Measurements from ENCODE around the gene OLA1.

Gene OLA1

DNA sequence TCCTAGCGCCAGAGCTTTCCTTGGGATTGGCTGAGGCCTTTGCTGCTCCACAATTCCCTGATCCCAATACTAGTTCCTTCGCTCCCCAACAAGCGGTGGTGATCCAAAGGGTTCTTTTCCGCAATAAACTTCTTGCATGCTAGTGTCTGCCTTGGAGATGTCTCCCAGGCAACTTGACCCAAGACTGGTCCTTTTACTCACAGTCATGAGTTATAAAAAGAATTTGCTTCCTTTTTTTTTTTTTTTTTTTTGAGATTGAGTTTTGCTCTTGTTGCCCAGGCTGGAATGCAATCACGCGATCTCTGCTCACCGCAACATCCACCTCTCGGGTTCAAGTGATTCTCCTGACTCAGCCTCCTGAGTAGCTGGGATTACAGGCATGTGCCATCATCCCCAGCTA is 193.4 kb downstream of the OLA1 start:
- TF ChIP-seq, protein P1, sequence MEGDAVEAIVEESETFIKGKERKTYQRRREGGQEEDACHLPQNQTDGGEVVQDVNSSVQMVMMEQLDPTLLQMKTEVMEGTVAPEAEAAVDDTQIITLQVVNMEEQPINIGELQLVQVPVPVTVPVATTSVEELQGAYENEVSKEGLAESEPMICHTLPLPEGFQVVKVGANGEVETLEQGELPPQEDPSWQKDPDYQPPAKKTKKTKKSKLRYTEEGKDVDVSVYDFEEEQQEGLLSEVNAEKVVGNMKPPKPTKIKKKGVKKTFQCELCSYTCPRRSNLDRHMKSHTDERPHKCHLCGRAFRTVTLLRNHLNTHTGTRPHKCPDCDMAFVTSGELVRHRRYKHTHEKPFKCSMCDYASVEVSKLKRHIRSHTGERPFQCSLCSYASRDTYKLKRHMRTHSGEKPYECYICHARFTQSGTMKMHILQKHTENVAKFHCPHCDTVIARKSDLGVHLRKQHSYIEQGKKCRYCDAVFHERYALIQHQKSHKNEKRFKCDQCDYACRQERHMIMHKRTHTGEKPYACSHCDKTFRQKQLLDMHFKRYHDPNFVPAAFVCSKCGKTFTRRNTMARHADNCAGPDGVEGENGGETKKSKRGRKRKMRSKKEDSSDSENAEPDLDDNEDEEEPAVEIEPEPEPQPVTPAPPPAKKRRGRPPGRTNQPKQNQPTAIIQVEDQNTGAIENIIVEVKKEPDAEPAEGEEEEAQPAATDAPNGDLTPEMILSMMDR (conservative IDR thresholded peaks at IDR 0.05; ENCODE audit: control insufficient read depth, insufficient read depth, low read depth, low read length), result no peak
- H3K4me3 ChIP-seq (ENCODE audit: control insufficient read depth, low read depth, low read length), result no peak overlapping the region
- no peak for DNase-seq (ENCODE audit: low read depth)

DNA sequence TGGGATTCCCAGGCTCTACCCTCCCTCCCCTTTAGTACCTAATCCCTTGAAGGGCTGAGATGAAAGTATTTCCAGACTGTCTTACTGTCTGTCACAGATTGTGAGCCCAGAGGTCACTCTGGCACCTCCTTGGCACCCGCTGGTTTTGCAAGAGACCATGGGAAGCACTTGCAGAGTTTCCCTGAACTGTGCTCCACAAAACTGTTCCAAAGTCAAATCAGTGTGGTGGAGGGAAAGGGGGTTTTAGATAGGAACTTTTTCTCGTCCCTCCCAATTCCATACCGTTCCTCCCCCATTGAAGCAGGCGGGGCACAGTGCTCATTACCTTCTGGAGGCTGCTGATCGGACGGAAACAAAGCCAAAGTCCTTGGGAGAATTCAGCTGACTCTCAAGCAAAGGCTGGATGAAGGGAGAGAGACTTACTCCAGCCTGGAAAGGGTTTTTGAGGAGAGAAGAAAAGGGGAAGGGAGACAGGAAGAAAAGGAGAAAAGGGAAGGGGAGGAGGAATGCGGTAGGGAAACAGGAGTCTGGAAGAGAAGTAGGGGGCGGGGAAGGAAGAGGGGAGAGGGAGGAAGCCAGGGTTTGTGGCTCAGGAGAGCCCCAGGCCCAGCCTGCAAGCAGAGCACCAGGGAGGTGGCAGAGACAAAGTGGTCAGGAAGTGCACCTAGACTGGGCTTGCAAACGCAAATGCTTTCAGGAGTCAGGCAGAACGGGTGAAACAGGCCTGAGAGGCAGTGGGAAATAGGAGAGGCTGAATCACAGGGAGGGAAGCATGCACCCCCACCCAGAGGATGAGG is 194.8 kb downstream of the OLA1 start:
- TF ChIP-seq, protein P1 (conservative IDR thresholded peaks at IDR 0.05; ENCODE audit: control insufficient read depth, insufficient read depth, low read depth, low read length), result no peak
- no peak overlapping the region for H3K4me3 ChIP-seq (ENCODE audit: control insufficient read depth, low read depth, low read length)
- no peak for DNase-seq (ENCODE audit: low read depth)

DNA sequence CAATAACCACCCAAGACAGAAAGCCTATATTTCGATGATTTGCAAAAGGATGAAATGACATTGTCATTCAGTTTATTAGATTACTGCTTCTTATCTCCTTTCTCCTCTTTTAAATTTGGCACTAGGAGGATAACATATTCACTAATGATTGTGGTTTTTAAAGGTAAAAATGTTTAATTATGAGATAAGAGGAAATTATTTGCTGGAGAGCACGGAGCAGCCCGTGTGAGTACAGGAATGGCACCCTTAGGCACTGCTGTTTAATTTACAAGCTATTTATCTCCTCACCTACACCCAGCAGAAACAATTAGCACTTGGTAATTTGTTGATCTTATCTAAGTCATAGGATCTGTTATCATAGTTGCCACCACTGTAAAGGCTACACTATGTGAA is 195.8 kb downstream of the OLA1 start:
- H3K4me3 ChIP-seq (ENCODE audit: control insufficient read depth, low read depth, low read length), result no peak overlapping the region
- TF ChIP-seq, protein P1 (conservative IDR thresholded peaks at IDR 0.05; ENCODE audit: control insufficient read depth, insufficient read depth, low read depth, low read length), result no peak
- no peak for DNase-seq (ENCODE audit: low read depth)

DNA sequence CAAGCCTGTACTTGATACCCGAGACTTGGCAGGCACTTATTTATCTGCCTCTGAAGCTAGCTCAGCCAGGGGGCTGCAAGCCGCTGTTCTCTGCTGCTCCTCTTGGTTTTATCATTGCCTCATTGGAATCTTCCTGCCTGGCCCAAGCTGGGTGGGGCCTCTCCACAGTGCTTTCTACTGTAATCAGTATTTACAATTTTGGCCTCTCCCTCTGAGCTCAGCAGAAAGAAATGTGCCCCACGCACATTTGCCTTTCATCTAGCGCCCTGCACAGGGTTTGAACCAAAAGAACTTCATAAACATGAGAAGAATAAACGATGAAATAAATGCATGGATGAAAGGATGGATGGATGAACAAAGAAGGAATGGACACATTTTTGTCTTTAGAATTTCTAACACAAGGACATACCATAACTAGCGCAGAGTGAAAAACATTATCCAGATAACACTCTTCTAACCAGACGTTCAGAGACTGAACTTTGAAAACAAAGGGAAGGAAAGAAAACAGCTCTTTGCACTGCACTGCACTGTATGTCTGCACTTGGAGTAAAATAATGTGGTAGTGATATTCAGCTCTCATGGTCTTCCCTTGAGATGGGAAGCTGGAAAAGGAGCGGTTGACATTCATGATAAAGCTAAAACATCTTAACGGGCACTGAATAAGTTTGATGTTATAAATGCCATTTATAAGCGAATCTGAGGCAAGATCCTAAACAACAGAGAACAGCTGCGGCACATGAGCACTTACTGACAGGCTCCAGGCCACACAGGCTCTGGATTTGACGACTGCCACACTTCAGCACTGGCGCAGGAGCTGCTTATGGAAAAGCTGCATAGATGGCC is 196.4 kb downstream of the OLA1 start:
- TF ChIP-seq, protein P1 (conservative IDR thresholded peaks at IDR 0.05; ENCODE audit: control insufficient read depth, insufficient read depth, low read depth, low read length), result no peak
- H3K4me3 ChIP-seq (ENCODE audit: control insufficient read depth, low read depth, low read length), result no peak overlapping the region
- DNase-seq (ENCODE audit: low read depth), result peak; percentile 56

DNA sequence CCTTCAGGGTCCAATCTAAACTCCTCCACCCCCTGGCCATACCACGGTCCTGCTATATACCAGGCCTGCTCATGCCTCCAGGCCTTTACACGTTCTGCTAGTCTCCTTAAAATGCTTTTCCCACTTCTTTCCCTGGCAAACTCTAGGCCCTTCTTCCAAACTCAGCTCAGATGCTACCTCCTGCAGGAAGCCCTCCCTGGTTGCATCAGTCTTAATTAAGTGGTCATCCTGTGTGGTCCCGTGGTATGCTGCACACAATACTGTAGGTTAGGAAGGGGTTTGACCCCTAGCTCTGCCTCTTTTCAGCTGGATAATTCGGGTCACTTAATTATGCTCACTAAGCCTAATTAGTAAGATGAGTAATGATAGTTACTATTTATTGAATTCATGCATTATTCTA is 197.3 kb downstream of the OLA1 start:
- H3K4me3 ChIP-seq (ENCODE audit: control insufficient read depth, low read depth, low read length), result no peak overlapping the region
- DNase-seq (ENCODE audit: low read depth), result no peak
- TF ChIP-seq, protein P1 (conservative IDR thresholded peaks at IDR 0.05; ENCODE audit: control insufficient read depth, insufficient read depth, low read depth, low read length), result no peak

DNA sequence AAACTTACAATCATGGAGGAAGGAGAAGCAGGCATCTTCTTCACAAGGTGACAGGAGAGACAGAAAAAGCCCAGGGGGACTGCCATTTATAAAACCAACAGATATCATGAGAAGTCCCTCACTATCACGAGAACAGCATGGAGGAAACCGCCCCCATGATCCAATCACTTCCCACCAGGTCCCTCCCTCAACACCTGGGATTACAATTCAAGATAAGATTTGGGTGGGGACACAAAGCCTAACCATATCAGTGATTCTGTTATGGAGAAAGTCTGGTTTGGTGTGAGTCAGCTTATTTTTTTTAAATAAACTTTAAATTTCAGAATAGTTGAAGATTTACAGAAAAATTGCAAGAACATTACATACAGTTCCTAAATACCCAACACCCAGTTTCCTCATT is 198.4 kb downstream of the OLA1 start:
- TF ChIP-seq, protein P1 (conservative IDR thresholded peaks at IDR 0.05; ENCODE audit: control insufficient read depth, insufficient read depth, low read depth, low read length), result no peak
- no peak overlapping the region for H3K4me3 ChIP-seq (ENCODE audit: control insufficient read depth, low read depth, low read length)
- no peak for DNase-seq (ENCODE audit: low read depth)
